HepG2 (cell line): ENCODE measurements around the gene PLA2G4F. TPM values are rescaled to one million over a fixed set of nuclear protein-coding genes. Genes with fewer than 3 reads are reported as not detected.

Source experiments
- ATAC-seq: fragments of 200-7000 bp; cut with Tn5 transposase; 3 replicates; pipeline ENCODE4 v1.9.1; 2020; ENCODE audit warnings: mild to moderate bottlenecking, moderate library complexity
- BruUV-seq: library from RNA; stranded (reverse); fragments of 400-500 nt; replicated peaks from 2 replicates; lab custom pipeline; 2021; lab: Mats Ljungman, UMichigan
- CTCF ChIA-PET: fragments of 300-600 bp; formaldehyde crosslinking; extraction: SDS; loops from one replicate; lab custom pipeline; 2021; ENCODE audit warnings: low total read pairs, inconsistent platforms, low intra/inter-chr PET ratio; lab: Yijun Ruan, JAX
- POLR2A ChIA-PET: fragments of 350-600 bp; sonication (Branson Sonifier 250); formaldehyde crosslinking; loops from one replicate; lab custom pipeline; 2020; ENCODE audit warnings: antibody characterized with exemption, inconsistent platforms; lab: Yijun Ruan, JAX
- DNase-seq: peaks from one replicate; pipeline ENCODE4 v3.0.0-alpha.2; 2015; ENCODE audit warnings: low spot score
- FAIRE-seq: peaks from 3 replicates; lab custom pipeline; 2011; peaks lifted over from hg19 to GRCh38; lab: Jason Lieb, UNC
- H2AFZ ChIP-seq: one replicate; pipeline ENCODE4 v1.6.1; 2011; ENCODE audit warnings: low read length, inconsistent platforms
- H3K27ac ChIP-seq: fragments of 300-600 bp; 3 replicates; pipeline ENCODE4 v1.8.0; 2011; ENCODE audit warnings: mixed run types, mild to moderate bottlenecking, mixed read lengths, low read length, inconsistent platforms; ENCODE audit not compliant: insufficient read depth; ENCODE audit errors: extremely low read length
- H3K27me3 ChIP-seq, 2 experiments: fragments of 200-600 bp in 1 of 2; 2 replicates in 1 of 2; 3 replicates in 1 of 2; pipeline versions ENCODE4 v1.6.0 to v1.8.0; 2011; ENCODE audit warnings: low read length in 2 of 2, mild to moderate bottlenecking in 2 of 2, moderate library complexity in 2 of 2, inconsistent platforms in 1 of 2; ENCODE audit not compliant: insufficient read depth in 2 of 2, control insufficient read depth in 1 of 2
- H3K36me3 ChIP-seq, 2 experiments: fragments of 200-600 bp in 1 of 2; replicated peaks in 1 of 2; 2 replicates in 1 of 2; 3 replicates in 1 of 2; pipeline versions ENCODE4 v1.5.1 to v1.8.0; 2011; ENCODE audit warnings: low read length in 2 of 2, inconsistent platforms in 1 of 2; ENCODE audit not compliant: insufficient read depth in 2 of 2, control insufficient read depth in 1 of 2
- H3K4me1 ChIP-seq: 2 replicates; pipeline ENCODE4 v1.5.1; 2012; ENCODE audit warnings: low read length, inconsistent platforms; ENCODE audit not compliant: insufficient read depth
- H3K4me2 ChIP-seq: 2 replicates; pipeline ENCODE4 v1.6.0; 2011; ENCODE audit warnings: low read depth, low read length, inconsistent platforms
- H3K4me3 ChIP-seq, 3 experiments: fragments of 200-600 bp in 1 of 3; sonication (generic), shearing (Covaris generic) in 1 of 3; replicated peaks in 1 of 3; 2 replicates each; pipeline ENCODE4 v1.5.1; 2011 to 2016; ENCODE audit warnings: low read length in 3 of 3, inconsistent platforms in 2 of 3, low read depth in 2 of 3, mild to moderate bottlenecking in 2 of 3, control low read depth in 1 of 3, mixed read lengths in 1 of 3; ENCODE audit not compliant: insufficient read depth in 1 of 3
- H3K79me2 ChIP-seq: one replicate; pipeline ENCODE4 v1.6.1; 2011; ENCODE audit warnings: low read length, inconsistent platforms; ENCODE audit not compliant: insufficient read depth
- H3K9ac ChIP-seq: 2 replicates; pipeline ENCODE4 v1.6.0; 2011; ENCODE audit warnings: mild to moderate bottlenecking, low read depth, low read length, inconsistent platforms; ENCODE audit not compliant: insufficient read depth
- H3K9me3 ChIP-seq: 2 replicates; pipeline ENCODE4 v1.5.1; 2012; ENCODE audit warnings: mild to moderate bottlenecking, low read length
- H4K20me1 ChIP-seq: 2 replicates; pipeline ENCODE4 v1.6.0; 2011; ENCODE audit warnings: inconsistent platforms, mild to moderate bottlenecking, low read length, moderate library complexity; ENCODE audit not compliant: insufficient read depth
- DMAP1 ChIP-seq: IDR thresholded peaks from 2 replicates; pipeline ENCODE4 v1.6.1; 2016
- DPF2 ChIP-seq: sonication (generic); formaldehyde crosslinking; IDR thresholded peaks from 2 replicates; pipeline ENCODE4 v1.4.0; 2020; ENCODE audit warnings: mild to moderate bottlenecking, low read depth, missing genetic modification reagents, borderline replicate concordance
- ETV6 ChIP-seq: sonication (generic); formaldehyde crosslinking; conservative IDR thresholded peaks from 2 replicates; pipeline ENCODE4 v1.4.0; 2020; ENCODE audit warnings: missing genetic modification reagents
- GATA4 ChIP-seq: sonication (generic); IDR thresholded peaks from 2 replicates; pipeline ENCODE4 v1.6.1; 2016; ENCODE audit warnings: antibody characterized with exemption, low read depth, borderline replicate concordance
- GPBP1L1 ChIP-seq: sonication (generic); formaldehyde crosslinking; IDR thresholded peaks from 2 replicates; pipeline ENCODE4 v1.5.0; 2020; ENCODE audit warnings: mild to moderate bottlenecking, missing genetic modification reagents
- KDM1A ChIP-seq: IDR thresholded peaks from 2 replicates; pipeline ENCODE4 v1.6.1; 2016; ENCODE audit warnings: missing compliant biosample characterization
- KDM4B ChIP-seq: sonication (generic); formaldehyde crosslinking; IDR thresholded peaks from 2 replicates; pipeline ENCODE4 v1.4.0; 2020; ENCODE audit warnings: missing genetic modification reagents
- MED13 ChIP-seq: sonication (generic); formaldehyde crosslinking; IDR thresholded peaks from 2 replicates; pipeline ENCODE4 v1.5.0; 2020; ENCODE audit warnings: missing genetic modification reagents
- REL ChIP-seq: sonication (generic); formaldehyde crosslinking; conservative IDR thresholded peaks from 2 replicates; pipeline ENCODE4 v1.8.0; 2022; ENCODE audit warnings: mild to moderate bottlenecking, missing genetic modification reagents, moderate library complexity
- ZNF10 ChIP-seq: sonication (generic); formaldehyde crosslinking; IDR thresholded peaks from 2 replicates; pipeline ENCODE4 v1.4.0; 2020; ENCODE audit warnings: mild to moderate bottlenecking, low read depth, missing genetic modification reagents, borderline replicate concordance
- ZNF17 ChIP-seq: sonication (generic); formaldehyde crosslinking; IDR thresholded peaks from 2 replicates; pipeline ENCODE4 v1.5.0; 2020; ENCODE audit warnings: mild to moderate bottlenecking, missing genetic modification reagents
- ZNF274 ChIP-seq: sonication (generic); formaldehyde crosslinking; IDR thresholded peaks from 2 replicates; pipeline ENCODE4 v1.5.1; 2020; ENCODE audit warnings: mild to moderate bottlenecking, missing genetic modification reagents
- ZNF282 ChIP-seq: fragments of 450-650 bp; IDR thresholded peaks from 2 replicates; pipeline ENCODE4 v1.6.1; 2018; ENCODE audit not compliant: partially characterized antibody
- ZNF556 ChIP-seq: sonication (generic); formaldehyde crosslinking; IDR thresholded peaks from 2 replicates; pipeline ENCODE4 v1.4.0; 2020; ENCODE audit warnings: mild to moderate bottlenecking, missing genetic modification reagents, borderline replicate concordance
- ZNF557 ChIP-seq: sonication (generic); formaldehyde crosslinking; IDR thresholded peaks from 2 replicates; pipeline ENCODE4 v1.4.0; 2020; ENCODE audit warnings: missing genetic modification reagents
- ZNF784 ChIP-seq: sonication (generic); formaldehyde crosslinking; IDR thresholded peaks from 2 replicates; pipeline ENCODE4 v1.5.1; 2020; ENCODE audit warnings: missing genetic modification reagents, mild to moderate bottlenecking, borderline replicate concordance
- ZSCAN12 ChIP-seq: sonication (generic); formaldehyde crosslinking; IDR thresholded peaks from 2 replicates; pipeline ENCODE4 v1.9.0; 2021; ENCODE audit warnings: mild to moderate bottlenecking, missing genetic modification reagents
- WGBS: methylation state at CpG from one replicate; pipeline ENCODE4 v1.1.6; 2017; ENCODE audit warnings: low lambda C conversion rate; 5-methylcytosine and 5-hydroxymethylcytosine counted together
- in situ Hi-C: cut with HindIII; loops from 2 replicates; pipeline ENCODE4 v1.10.0; 2017; ENCODE audit warnings: low pct_unique_long_range_greater_than_20kb; ENCODE audit not compliant: extremely low pct_ligation_motif_present
- intact Hi-C: fragments of 100-400 bp; cut with micrococcal nuclease; formaldehyde crosslinking; loops from one replicate; pipeline ENCODE4 v1.10.0; 2022; ENCODE audit not compliant: unreplicated experiment
- polyA plus RNA-seq, 8 experiments: library from polyadenylated mRNA; depleted of rRNA in 3 of 8; stranded (reverse) in 7 of 8; unstranded in 1 of 8; fragments of >200 nt; fragmentation: Illumina TruSeq in 4 of 8; extraction: Trizol in 4 of 8; gene quantifications; 2 replicates each; pipeline versions ENCODE4 v1.2.1 to v1.2.3, GENCODE V29; 2011 to 2016; ENCODE audit warnings: low read depth in 4 of 8, missing spikeins in 1 of 8, mixed read lengths in 1 of 8; ENCODE audit not compliant: insufficient read depth in 1 of 8
- total RNA-seq, 5 experiments: library from RNA; depleted of rRNA; stranded (reverse); fragments of >200 nt; fragmentation: Illumina TruSeq; extraction: Trizol; gene quantifications; 2 replicates each; pipeline ENCODE4 v1.2.3, GENCODE V29; 2016; ENCODE audit warnings: low read depth in 1 of 5

PLA2G4F gene
- total and polyA plus RNA-seq, 2 of the 13 experiments (the other 11 are each of a cell fraction or from before 2014, with no cell fraction given), result 0.07 TPM; not detected in 1

GRCh38 chr15:42131826-42132806, 24.3 kb downstream of the PLA2G4F start:
- Histone ChIP-seq H3K9me3 (no peaks in the 10 kb centered on the region), H2AFZ (no peak overlapping the region), H3K4me2 (no peak overlapping the region), H3K4me1 (peaks cover 34% of the 10 kb centered on the region), H4K20me1 (no peaks in the 10 kb centered on the region), H3K27me3 (0 out of 5 replicates have a peak, but pooled peaks cover 2 to 7% of the 10 kb centered on the region in 2 experiments), H3K79me2 (no peaks in the 10 kb centered on the region), H3K36me3 (no peaks in the 10 kb centered on the region), H3K4me3 (no peak overlapping the region), H3K27ac (no peak overlapping the region), H3K9ac (no peak overlapping the region)
- TF ChIP-seq ZNF556 (CRISPR knock-in tag), result no peak
- TF ChIP-seq GATA4, result no peak
- intact Hi-C loops (no loop called here), in situ Hi-C loops (loop anchor here (5.0 kb wide), 1 partner anchor 40 kb away; the partner anchor contains the start of gene PLA2G4D)
- peak; percentile 49 for ATAC-seq
- no peak for FAIRE-seq
- POLR2A ChIA-PET, result no interaction called here
- no TSS peak for BruUV-seq
- no peak for DNase-seq
- 38% methylated on average over 9 of the region's 9 CpGs for WGBS
- CTCF ChIA-PET, result no interaction called here

- CTCF ChIA-PET, result no interaction called here
- intact Hi-C loops (no loop called here), in situ Hi-C loops (loop anchor here (5.0 kb wide), 1 partner anchor 39 kb away; the partner anchor contains the start of gene PLA2G4D)
- 0 out of 5 replicates have a peak, but pooled peaks cover 2 to 7% of the 10 kb centered on the region in 2 experiments for H3K27me3 ChIP-seq
- DNase-seq, result no peak
- no peak overlapping the region for H3K4me2 ChIP-seq
- H3K9ac ChIP-seq, result no peak overlapping the region
- no peaks in the 10 kb centered on the region for H3K79me2 ChIP-seq
- no peak overlapping the region for H3K4me3 ChIP-seq
- H3K4me1 ChIP-seq, result peaks cover 28% of the 10 kb centered on the region
- H3K9me3 ChIP-seq, result no peaks in the 10 kb centered on the region
- no peaks in the 10 kb centered on the region for H3K36me3 ChIP-seq
- POLR2A ChIA-PET, result no interaction called here
- no TSS peak for BruUV-seq
- WGBS, result 9% methylated on average over 1 of the region's 1 CpG
- no peak overlapping the region for H2AFZ ChIP-seq
- no peak for ATAC-seq
- FAIRE-seq, result no peak
- no peaks in the 10 kb centered on the region for H4K20me1 ChIP-seq
- H3K27ac ChIP-seq, result no peak overlapping the region
- TF ChIP-seq ETV6 (CRISPR knock-in tag) (no peak), ZNF10 (CRISPR knock-in tag) (no peak), DPF2 (no peak), KDM1A (CRISPR knock-in tag) (no peak), ZSCAN12 (CRISPR knock-in tag) (no peak), ZNF274 (CRISPR knock-in tag) (no peak), REL (CRISPR knock-in tag) (no peak), KDM4B (CRISPR knock-in tag) (no peak), ZNF282 (no peak), DMAP1 (CRISPR knock-in tag) (no peak), ZNF17 (CRISPR knock-in tag) (no peak), ZNF557 (CRISPR knock-in tag) (no peak), GPBP1L1 (CRISPR knock-in tag) (no peak), MED13 (no peak), ZNF784 (CRISPR knock-in tag) (no peak)
Measured at GRCh38 chr15:42131006-42131405, 25.4 kb downstream of the PLA2G4F start.
